Gastrocnemius medialis (tissue), 4 donors: ENCODE results near the gene SLC1A4. TPM values are rescaled to one million over a fixed set of nuclear protein-coding genes. Genes with fewer than 3 reads are reported as not detected.

ENCODE experiments used
- ATAC-seq, 2 donors: fragments of 150-250 bp; one replicate each; pipeline ENCODE4 v1.9.1; 2016
- DNase-seq, 2 donors: peaks; one replicate each; pipeline ENCODE4 v3.0.0-alpha.2; 2019
- H3K27ac ChIP-seq, 4 donors: fragments of 200-600 bp; sonication (generic); 1 replicate in 1 of 4; 2 replicates in 3 of 4; pipeline ENCODE4 v1.5.1; 2016 to 2018; ENCODE audit warnings: mild to moderate bottlenecking in 2 of 4, moderate library complexity in 1 of 4
- H3K27me3 ChIP-seq, 3 donors: fragments of 200-600 bp; sonication (generic) in 2 of 3; 1 replicate in 1 of 3; 2 replicates in 2 of 3; pipeline versions ENCODE4 v1.5.1 to v1.6.0; 2016 to 2019; ENCODE audit warnings: mild to moderate bottlenecking in 1 of 3, moderate library complexity in 1 of 3
- H3K36me3 ChIP-seq, 2 donors: fragments of 200-600 bp; sonication (generic) in 1 of 2; one replicate each; pipeline ENCODE4 v1.5.1; 2017 to 2018
- H3K4me1 ChIP-seq, 2 donors: fragments of 200-600 bp; sonication (generic) in 1 of 2; one replicate each; pipeline ENCODE4 v1.5.1; 2016 to 2017; ENCODE audit warnings: mild to moderate bottlenecking in 2 of 2
- H3K4me3 ChIP-seq, 4 donors: fragments of 200-600 bp; sonication (generic) in 3 of 4; 1 replicate in 1 of 4; 2 replicates in 3 of 4; pipeline ENCODE4 v1.5.1; 2016 to 2019; ENCODE audit warnings: mild to moderate bottlenecking in 2 of 4
- H3K9me3 ChIP-seq, 3 donors: fragments of 200-600 bp; sonication (generic) in 2 of 3; 1 replicate in 1 of 3; 2 replicates in 2 of 3; pipeline ENCODE4 v1.5.1; 2016 to 2019
- POLR2A ChIP-seq, 2 donors: fragments of 450-650 bp; IDR thresholded peaks; one replicate each; pipeline ENCODE4 v1.6.1; 2017; ENCODE audit warnings: antibody characterized with exemption in 2 of 2, mild to moderate bottlenecking in 2 of 2, moderate library complexity in 2 of 2
- in situ Hi-C, 4 donors: fragments of 200-750 bp; cut with MboI; loops; one replicate each; pipeline versions ENCODE4 v1.15.0 to v1.8.0; 2017; ENCODE audit warnings: low sequenced_read_pairs in 4 of 4
- intact Hi-C: fragments of 100-400 bp; cut with DNase I; formaldehyde crosslinking; loops from one replicate; pipeline ENCODE4 v1.15.1; 2023; ENCODE audit warnings: low total_unique reads
- total RNA-seq, 4 donors: library from RNA; depleted of rRNA; stranded (reverse); fragments of >200 nt; gene quantifications; one replicate each; pipeline versions ENCODE4 v1.1.0 to v1.2.3, GENCODE V29; 2016
- TF ChIP-seq, protein P1 (sequence below), 5 experiments: fragments of 450-650 bp in 3 of 5; fragments of 200-600 bp in 2 of 5; sonication (generic) in 2 of 5; IDR thresholded peaks in 4 of 5; conservative IDR thresholded peaks in 1 of 5; 1 replicate in 4 of 5; 2 replicates in 1 of 5; pipeline ENCODE4 v1.5.1; 2016 to 2019; ENCODE audit warnings: antibody characterized with exemption in 5 of 5, mild to moderate bottlenecking in 3 of 5, moderate library complexity in 3 of 5

SLC1A4 gene
- total RNA-seq, 4 donors from 2014 or later = 5.4 to 54.1 (median 14.1) TPM

- TF ChIP-seq, protein P1, sequence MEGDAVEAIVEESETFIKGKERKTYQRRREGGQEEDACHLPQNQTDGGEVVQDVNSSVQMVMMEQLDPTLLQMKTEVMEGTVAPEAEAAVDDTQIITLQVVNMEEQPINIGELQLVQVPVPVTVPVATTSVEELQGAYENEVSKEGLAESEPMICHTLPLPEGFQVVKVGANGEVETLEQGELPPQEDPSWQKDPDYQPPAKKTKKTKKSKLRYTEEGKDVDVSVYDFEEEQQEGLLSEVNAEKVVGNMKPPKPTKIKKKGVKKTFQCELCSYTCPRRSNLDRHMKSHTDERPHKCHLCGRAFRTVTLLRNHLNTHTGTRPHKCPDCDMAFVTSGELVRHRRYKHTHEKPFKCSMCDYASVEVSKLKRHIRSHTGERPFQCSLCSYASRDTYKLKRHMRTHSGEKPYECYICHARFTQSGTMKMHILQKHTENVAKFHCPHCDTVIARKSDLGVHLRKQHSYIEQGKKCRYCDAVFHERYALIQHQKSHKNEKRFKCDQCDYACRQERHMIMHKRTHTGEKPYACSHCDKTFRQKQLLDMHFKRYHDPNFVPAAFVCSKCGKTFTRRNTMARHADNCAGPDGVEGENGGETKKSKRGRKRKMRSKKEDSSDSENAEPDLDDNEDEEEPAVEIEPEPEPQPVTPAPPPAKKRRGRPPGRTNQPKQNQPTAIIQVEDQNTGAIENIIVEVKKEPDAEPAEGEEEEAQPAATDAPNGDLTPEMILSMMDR (IDR thresholded peaks at IDR 0.05 in 4 of 5, conservative IDR thresholded peaks at IDR 0.05 in 1 of 5) = peak in 1 of 5 experiments; percentile 24
- TF ChIP-seq POLR2A (IDR thresholded peaks at IDR 0.05) = peak in 1 of 2 donors; percentile 14
- in situ Hi-C loops = no loop called here
- peak; percentile 25 to 74 for ATAC-seq
- H3K9me3 ChIP-seq = no peaks in the 10 kb centered on the region
- intact Hi-C loops = no loop called here
- no peaks in the 10 kb centered on the region for H3K36me3 ChIP-seq
- peaks cover 22 to 34% of the 10 kb centered on the region in 2 donors for H3K4me1 ChIP-seq
- DNase-seq = peak; percentile 28 to 39
- peak overlapping the region in 3 of 4 donors; percentile 52 to 85 (median 70) for H3K27ac ChIP-seq
- H3K27me3 ChIP-seq = no peaks in the 10 kb centered on the region
- H3K4me3 ChIP-seq = no peak overlapping the region
Measured at GRCh38 chr2:64978514-64979268, 10.5 kb upstream of the SLC1A4 start.

- intact Hi-C loops (loop anchor here (10.0 kb wide), 1 partner anchor 325 kb away; the partner anchor contains the start of gene SERTAD2), in situ Hi-C loops (no loop called here)
- Histone ChIP-seq H3K4me1 (peaks cover 12 to 23% of the 10 kb centered on the region in 2 donors), H3K9me3 (no peaks in the 10 kb centered on the region), H3K4me3 (no peak overlapping the region), H3K27ac (peak overlapping the region in 1 of 4 donors; percentile 7), H3K27me3 (no peaks in the 10 kb centered on the region), H3K36me3 (no peaks in the 10 kb centered on the region)
- no peak for ATAC-seq
- TF ChIP-seq, protein P1 (IDR thresholded peaks at IDR 0.05 in 4 of 5, conservative IDR thresholded peaks at IDR 0.05 in 1 of 5) = no peak
- no peak for TF ChIP-seq POLR2A (IDR thresholded peaks at IDR 0.05)
- DNase-seq = no peak
Measured at GRCh38 chr2:64979744-64980143, 9.5 kb upstream of the SLC1A4 start.

DNA sequence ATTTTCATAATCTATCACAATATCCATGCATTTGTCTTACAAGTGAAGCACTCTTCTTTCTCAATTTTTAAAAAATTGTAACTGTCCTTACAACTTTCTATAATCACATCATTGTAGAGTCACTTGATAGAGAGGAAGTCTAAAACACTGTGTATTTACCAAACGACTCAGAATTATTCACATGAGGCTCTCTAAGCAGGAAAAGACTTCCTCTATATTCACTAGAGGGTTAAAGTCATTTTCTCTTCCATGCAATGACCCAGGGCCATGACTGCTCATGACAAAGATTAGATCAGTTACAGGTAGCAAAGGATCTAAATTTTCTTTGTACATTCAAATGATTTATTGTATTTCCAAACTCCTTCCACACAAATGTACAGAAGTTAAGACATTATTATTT is 9.0 kb upstream of the SLC1A4 start:
- intact Hi-C loops (loop anchor here (10.0 kb wide), 1 partner anchor 325 kb away; the partner anchor contains the start of gene SERTAD2), in situ Hi-C loops (no loop called here)
- H3K36me3 ChIP-seq = no peaks in the 10 kb centered on the region
- ATAC-seq (no peak), DNase-seq (no peak)
- H3K27ac ChIP-seq = no peak overlapping the region
- TF ChIP-seq POLR2A (IDR thresholded peaks at IDR 0.05) = no peak
- peaks cover 10 to 19% of the 10 kb centered on the region in 2 donors for H3K4me1 ChIP-seq
- no peak overlapping the region for H3K4me3 ChIP-seq
- H3K9me3 ChIP-seq = no peaks in the 10 kb centered on the region
- no peaks in the 10 kb centered on the region for H3K27me3 ChIP-seq

DNA sequence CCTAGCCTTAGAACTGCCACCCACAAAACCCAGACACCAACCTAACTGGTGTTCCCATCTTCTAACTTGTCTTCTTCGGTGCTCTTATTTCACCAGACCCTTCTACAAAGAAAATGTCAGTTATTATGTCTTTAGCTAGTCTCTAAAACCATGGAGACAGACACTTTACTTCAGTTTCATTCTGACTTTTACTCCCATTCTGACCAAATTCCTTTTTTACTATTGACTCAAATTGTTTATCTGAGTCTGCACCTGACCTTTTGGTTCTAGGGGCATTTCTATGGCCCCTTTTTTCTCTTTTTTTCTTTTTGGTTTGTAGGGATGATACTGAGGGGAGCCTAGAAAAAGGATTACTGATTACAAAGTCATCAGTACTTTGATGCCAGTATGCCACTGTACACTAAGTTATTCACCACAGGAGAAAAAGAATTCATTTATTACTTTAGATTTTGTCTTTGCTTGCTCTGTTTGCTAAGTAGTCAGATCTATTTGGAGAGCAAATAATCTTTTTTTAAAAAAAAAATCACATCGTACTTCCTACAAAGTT is 6.8 kb upstream of the SLC1A4 start:
- ATAC-seq (no peak), DNase-seq (no peak)
- intact Hi-C loops = loop anchor here (10.0 kb wide), 1 partner anchor 328 kb away; the partner anchor contains the start of gene SERTAD2
- no peaks in the 10 kb centered on the region for H3K27me3 ChIP-seq
- H3K27ac ChIP-seq = no peak overlapping the region
- TF ChIP-seq POLR2A (IDR thresholded peaks at IDR 0.05) = no peak
- TF ChIP-seq, protein P1 (IDR thresholded peaks at IDR 0.05 in 4 of 5, conservative IDR thresholded peaks at IDR 0.05 in 1 of 5) = no peak
- H3K4me3 ChIP-seq = no peak overlapping the region
- no peaks in the 10 kb centered on the region for H3K9me3 ChIP-seq
- H3K4me1 ChIP-seq = peaks cover 21 to 26% of the 10 kb centered on the region in 2 donors
- no peaks in the 10 kb centered on the region for H3K36me3 ChIP-seq
- in situ Hi-C loops = no loop called here

DNA sequence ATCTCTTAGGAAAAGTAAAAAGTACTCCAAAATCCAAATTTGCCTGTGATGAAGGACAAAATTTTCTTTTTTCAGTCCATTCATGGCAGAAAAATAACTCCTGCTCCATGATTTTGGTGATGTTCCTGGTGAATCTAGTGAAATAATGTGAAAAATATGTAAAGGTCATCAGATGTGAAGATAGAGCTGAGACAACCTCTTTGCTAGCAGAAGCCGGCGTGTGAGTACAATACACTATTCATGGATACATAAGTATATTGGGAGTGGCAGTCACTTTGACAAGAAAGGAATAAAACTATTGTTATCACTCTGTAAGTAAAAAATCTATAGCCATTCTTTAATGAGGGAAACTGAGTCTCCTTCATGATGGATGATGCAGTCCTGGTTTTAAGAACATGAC is 6.3 kb upstream of the SLC1A4 start:
- ATAC-seq (no peak), DNase-seq (no peak)
- H3K4me3 ChIP-seq = no peak overlapping the region
- no peak for TF ChIP-seq POLR2A (IDR thresholded peaks at IDR 0.05)
- TF ChIP-seq, protein P1 (IDR thresholded peaks at IDR 0.05 in 4 of 5, conservative IDR thresholded peaks at IDR 0.05 in 1 of 5) = no peak
- H3K27ac ChIP-seq = no peak overlapping the region
- H3K27me3 ChIP-seq = no peaks in the 10 kb centered on the region
- H3K9me3 ChIP-seq = no peaks in the 10 kb centered on the region
- no peaks in the 10 kb centered on the region for H3K36me3 ChIP-seq
- intact Hi-C loops = loop anchor here (10.0 kb wide), 1 partner anchor 328 kb away; the partner anchor contains the start of gene SERTAD2
- in situ Hi-C loops = no loop called here
- peaks cover 26 to 29% of the 10 kb centered on the region in 2 donors for H3K4me1 ChIP-seq
